ENCODE data around the gene HEMK1. TPM values are rescaled to one million over a fixed set of nuclear protein-coding genes. Genes with fewer than 3 reads are reported as not detected.

The HEMK1 gene
- total RNA-seq, 2 donors from 2014 or later = 6.7 to 9.6 TPM

DNA sequence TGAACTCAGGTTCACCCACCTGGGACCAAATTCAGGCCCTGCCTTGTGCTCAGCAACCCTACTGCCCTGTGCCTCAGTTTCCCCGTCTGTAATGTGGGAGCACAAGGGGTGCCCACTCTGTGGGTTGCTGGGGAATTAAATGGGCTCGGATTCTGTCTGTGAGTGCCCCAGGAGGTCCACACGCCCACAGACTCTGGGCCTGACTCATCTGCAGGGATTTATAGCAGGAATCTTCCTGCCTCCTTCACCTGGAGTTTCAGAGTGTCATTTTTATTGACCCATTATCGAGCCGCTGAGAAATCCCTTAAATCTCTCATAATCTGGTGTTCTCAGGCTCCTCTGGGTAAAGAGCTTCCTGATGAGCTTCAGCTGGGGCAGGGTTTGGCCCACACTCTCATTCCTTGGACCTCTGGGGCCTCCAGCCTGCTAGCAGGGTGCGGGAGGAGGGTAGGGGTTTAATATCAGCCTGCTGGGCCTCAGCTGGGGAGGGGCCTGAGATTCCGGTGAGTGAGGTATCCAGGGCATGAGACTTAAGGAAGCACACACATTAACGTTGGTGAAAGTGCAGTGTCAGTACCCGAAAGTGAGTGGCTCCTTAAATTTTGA is 18.2 kb upstream of the HEMK1 start:
- no peak for TF ChIP-seq POLR2A (IDR thresholded peaks at IDR 0.05)
- TF ChIP-seq, protein P1, sequence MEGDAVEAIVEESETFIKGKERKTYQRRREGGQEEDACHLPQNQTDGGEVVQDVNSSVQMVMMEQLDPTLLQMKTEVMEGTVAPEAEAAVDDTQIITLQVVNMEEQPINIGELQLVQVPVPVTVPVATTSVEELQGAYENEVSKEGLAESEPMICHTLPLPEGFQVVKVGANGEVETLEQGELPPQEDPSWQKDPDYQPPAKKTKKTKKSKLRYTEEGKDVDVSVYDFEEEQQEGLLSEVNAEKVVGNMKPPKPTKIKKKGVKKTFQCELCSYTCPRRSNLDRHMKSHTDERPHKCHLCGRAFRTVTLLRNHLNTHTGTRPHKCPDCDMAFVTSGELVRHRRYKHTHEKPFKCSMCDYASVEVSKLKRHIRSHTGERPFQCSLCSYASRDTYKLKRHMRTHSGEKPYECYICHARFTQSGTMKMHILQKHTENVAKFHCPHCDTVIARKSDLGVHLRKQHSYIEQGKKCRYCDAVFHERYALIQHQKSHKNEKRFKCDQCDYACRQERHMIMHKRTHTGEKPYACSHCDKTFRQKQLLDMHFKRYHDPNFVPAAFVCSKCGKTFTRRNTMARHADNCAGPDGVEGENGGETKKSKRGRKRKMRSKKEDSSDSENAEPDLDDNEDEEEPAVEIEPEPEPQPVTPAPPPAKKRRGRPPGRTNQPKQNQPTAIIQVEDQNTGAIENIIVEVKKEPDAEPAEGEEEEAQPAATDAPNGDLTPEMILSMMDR (IDR thresholded peaks at IDR 0.05) = no peak
- no peaks in the 10 kb centered on the region for H3K9me3 ChIP-seq
- H3K27me3 ChIP-seq = no peaks in the 10 kb centered on the region
- H3K36me3 ChIP-seq (replicated peaks in 1 of 2; ENCODE audit: insufficient read depth in 1 of 2, low read depth in 2 of 2) = no peaks in the 10 kb centered on the region
- DNase-seq (no peak), ATAC-seq (no peak)
- intact Hi-C loops (cut with DNase I) = no loop called here
- H3K4me1 ChIP-seq = no peaks in the 10 kb centered on the region
- no peak overlapping the region for H3K4me3 ChIP-seq
- no peak overlapping the region for H3K27ac ChIP-seq
- WGBS, 2 donors = 60 to 65% methylated on average over 5 to 9 of the region's 9 CpGs

DNA sequence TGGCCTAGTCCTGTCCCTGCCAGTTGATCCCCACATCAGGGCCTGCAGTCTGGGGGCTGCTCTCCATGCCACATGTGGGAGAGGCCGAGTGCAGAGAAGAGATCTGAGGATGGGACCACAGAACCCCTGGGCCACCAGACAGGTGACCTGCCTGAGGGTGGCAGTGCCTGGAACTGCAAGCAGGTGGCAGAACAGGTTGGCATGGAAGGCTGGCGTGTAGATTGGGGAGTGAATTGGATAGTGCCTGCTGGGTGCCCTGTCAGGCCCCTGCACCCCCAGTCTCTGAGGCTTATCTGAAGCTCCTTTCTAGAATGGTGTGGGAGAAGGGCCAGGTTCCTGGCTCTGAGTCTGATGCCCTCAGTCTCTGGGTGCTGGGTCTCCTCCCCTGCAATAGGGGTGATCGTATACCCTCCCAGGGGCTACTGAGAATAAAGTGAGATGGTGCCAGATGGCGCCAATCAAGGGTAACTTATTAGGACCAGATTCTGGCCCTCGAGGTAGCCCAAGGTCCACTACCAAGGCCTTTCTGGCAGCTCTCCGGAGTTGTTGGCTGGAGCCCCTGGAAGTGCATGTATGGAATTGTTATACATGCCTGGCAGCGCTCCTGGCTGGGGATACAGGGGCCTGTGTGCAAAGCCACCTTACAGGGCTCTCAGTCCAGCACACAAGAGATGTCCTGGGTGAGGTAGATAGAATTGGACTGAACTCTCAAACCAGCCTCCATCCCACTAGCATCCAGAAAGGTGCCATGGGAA is 17.5 kb upstream of the HEMK1 start:
- H3K4me3 ChIP-seq = no peak overlapping the region
- H3K4me1 ChIP-seq = no peaks in the 10 kb centered on the region
- 60 to 71% methylated on average over 2 to 7 of the region's 7 CpGs for WGBS, 2 donors
- ATAC-seq = no peak
- no peaks in the 10 kb centered on the region for H3K9me3 ChIP-seq
- no peak for TF ChIP-seq POLR2A (IDR thresholded peaks at IDR 0.05)
- no peaks in the 10 kb centered on the region for H3K27me3 ChIP-seq
- DNase-seq = no peak
- H3K27ac ChIP-seq = no peak overlapping the region
- no peaks in the 10 kb centered on the region for H3K36me3 ChIP-seq (replicated peaks in 1 of 2; ENCODE audit: insufficient read depth in 1 of 2, low read depth in 2 of 2)
- intact Hi-C loops (cut with DNase I) = no loop called here

DNA sequence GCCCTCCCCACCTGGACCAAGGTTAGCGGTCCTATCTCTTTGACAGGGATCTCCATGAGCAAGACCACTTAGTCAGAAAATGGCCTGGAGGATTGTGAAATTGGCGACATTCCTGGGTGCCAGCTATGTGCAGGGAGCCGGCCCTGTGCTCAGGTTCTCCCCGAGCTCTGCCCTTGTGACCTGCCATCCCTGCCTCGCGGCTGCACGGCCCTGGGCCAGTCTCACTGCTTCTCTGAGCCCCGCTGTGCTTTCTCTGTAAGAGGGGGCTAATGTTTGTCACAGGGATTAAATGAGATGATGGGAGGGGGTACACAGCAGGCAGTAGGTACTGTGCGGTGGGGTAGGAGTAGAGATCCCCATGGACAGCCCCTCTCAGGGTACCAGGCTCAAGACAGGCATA is 16.7 kb upstream of the HEMK1 start:
- Histone ChIP-seq H3K9me3 (no peaks in the 10 kb centered on the region), H3K4me1 (no peaks in the 10 kb centered on the region), H3K27ac (no peak overlapping the region), H3K27me3 (no peaks in the 10 kb centered on the region), H3K4me3 (no peak overlapping the region), H3K36me3 (replicated peaks in 1 of 2; ENCODE audit: insufficient read depth in 1 of 2, low read depth in 2 of 2) (no peaks in the 10 kb centered on the region)
- TF ChIP-seq POLR2A (IDR thresholded peaks at IDR 0.05) = no peak
- TF ChIP-seq, protein P1 (IDR thresholded peaks at IDR 0.05) = no peak
- DNase-seq (no peak), ATAC-seq (no peak)
- 71 to 76% methylated on average over 7 to 9 of the region's 9 CpGs for WGBS, 2 donors
- intact Hi-C loops (cut with DNase I) = no loop called here

DNA sequence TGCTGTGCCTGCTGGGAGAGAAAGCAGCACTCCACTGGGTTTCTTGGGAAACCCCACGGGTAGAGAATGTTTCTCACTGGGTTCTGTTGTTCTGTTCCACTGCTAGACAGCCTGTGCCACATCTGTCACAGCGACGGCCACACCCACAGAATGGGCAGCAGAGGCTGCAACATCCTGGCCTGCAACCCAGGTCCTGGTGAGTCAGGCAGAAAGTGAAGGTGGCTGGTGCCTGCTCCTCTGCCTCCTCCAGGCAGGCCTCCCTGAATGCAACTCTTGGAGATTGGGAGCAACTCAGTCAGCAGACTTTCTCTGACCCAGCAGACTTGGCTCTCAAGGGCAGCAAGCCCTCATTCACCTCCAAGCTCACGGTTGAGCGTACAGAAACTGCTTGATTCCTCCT is 14.8 kb upstream of the HEMK1 start:
- no peak overlapping the region for H3K4me3 ChIP-seq
- TF ChIP-seq, protein P1 (IDR thresholded peaks at IDR 0.05) = no peak
- no peak for TF ChIP-seq POLR2A (IDR thresholded peaks at IDR 0.05)
- no peak overlapping the region for H3K27ac ChIP-seq
- intact Hi-C loops (cut with DNase I) = no loop called here
- no peak for ATAC-seq
- no peaks in the 10 kb centered on the region for H3K4me1 ChIP-seq
- H3K27me3 ChIP-seq = no peaks in the 10 kb centered on the region
- whole genome bisulfite sequencing, 2 donors = 74% methylated on average over 5 of the region's 5 CpGs; no CpG with 5 or more reads in 1 of the 2 donors
- H3K36me3 ChIP-seq (replicated peaks in 1 of 2; ENCODE audit: insufficient read depth in 1 of 2, low read depth in 2 of 2) = no peaks in the 10 kb centered on the region
- DNase-seq = no peak
- no peaks in the 10 kb centered on the region for H3K9me3 ChIP-seq

DNA sequence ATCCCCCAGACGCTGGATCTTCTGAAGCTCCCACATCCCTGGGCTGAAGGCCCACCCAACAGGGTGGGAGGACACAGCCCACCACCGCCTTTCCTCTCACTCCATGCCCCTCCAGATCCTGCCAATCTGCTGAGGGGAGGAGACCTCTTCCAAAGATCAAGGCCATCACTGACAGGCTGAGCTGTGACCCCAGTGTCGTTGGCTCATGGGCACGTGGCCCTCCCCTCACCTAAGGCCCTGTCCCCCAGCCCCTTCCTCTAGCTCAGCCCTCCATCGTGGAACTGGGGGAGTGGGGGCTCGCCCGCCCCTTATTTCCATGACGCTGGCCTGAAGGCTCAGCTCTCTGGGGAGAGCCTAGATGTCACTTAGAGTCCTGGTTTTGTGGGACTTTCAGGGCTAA is 12.2 kb upstream of the HEMK1 start:
- no peak overlapping the region for H3K4me3 ChIP-seq
- no peak for TF ChIP-seq POLR2A (IDR thresholded peaks at IDR 0.05)
- TF ChIP-seq, protein P1 (IDR thresholded peaks at IDR 0.05) = no peak
- no peak for ATAC-seq
- no peaks in the 10 kb centered on the region for H3K27me3 ChIP-seq
- intact Hi-C loops (cut with DNase I) = no loop called here
- H3K36me3 ChIP-seq (replicated peaks in 1 of 2; ENCODE audit: insufficient read depth in 1 of 2, low read depth in 2 of 2) = no peaks in the 10 kb centered on the region
- 43 to 100% methylated on average over 1 to 8 of the region's 8 CpGs for whole genome bisulfite sequencing, 2 donors
- H3K9me3 ChIP-seq = no peaks in the 10 kb centered on the region
- no peak overlapping the region for H3K27ac ChIP-seq
- no peak for DNase-seq
- no peaks in the 10 kb centered on the region for H3K4me1 ChIP-seq

Measured in body of pancreas (tissue), 4 donors.